ENCODE measurements around the gene MEIS2.

The MEIS2 gene

GRCh38 chr15:37100109-37100965 lies at the start of gene MEIS2:
TSS of gene MEIS2 (minus strand) at chr15:37100549. CDS start at chr15:37099466, 1,083 bp downstream.
- Histone ChIP-seq H3K9me3 (ENCODE audit: low read length) (no peaks in the 10 kb centered on the region), H3K4me2 (ENCODE audit: low read length) (peak within 1 kb of the TSS; percentile 82), H3K9me2 (ENCODE audit: low read depth, low read length) (no peaks in the 10 kb centered on the region), H2AFZ (ENCODE audit: low read length) (no peak within 1 kb of the TSS), H3K27me3 (ENCODE audit: insufficient read depth, low read length) (no peaks in the 10 kb centered on the region), H3K79me2 (ENCODE audit: insufficient read depth, low read length) (peaks cover 29% of the 10 kb centered on the region), H3K9ac (ENCODE audit: low read length) (peak within 1 kb of the TSS; percentile 88), H3K4me1 (ENCODE audit: insufficient read depth, low read length, severe bottlenecking) (peaks cover 35% of the 10 kb centered on the region), H3F3A (ENCODE audit: insufficient read depth, low read length) (no peaks in the 10 kb centered on the region), H3K36me3 (ENCODE audit: insufficient read depth, low read length) (peaks cover 26% of the 10 kb centered on the region), H3K4me3 (ENCODE audit: low read depth, low read length, poor library complexity, severe bottlenecking) (peak within 1 kb of the TSS; percentile 74), H3K27ac (ENCODE audit: low read depth, low read length, poor library complexity, severe bottlenecking) (peak within 1 kb of the TSS; percentile 86), H4K20me1 (ENCODE audit: insufficient read depth, low read length) (no peaks in the 10 kb centered on the region)
- TF ChIP-seq CTCF (IDR thresholded peaks at IDR 0.05; ENCODE audit: low read length): no peak
- no peak for TF ChIP-seq EZH2 (IDR thresholded peaks at IDR 0.05; ENCODE audit: borderline replicate concordance, low read length)

GRCh38 chr15:37149146-37149545 lies 48.8 kb upstream of the MEIS2 start:
- H3K27me3 ChIP-seq (ENCODE audit: insufficient read depth, low read length): no peaks in the 10 kb centered on the region
- no peak overlapping the region for H3K4me2 ChIP-seq (ENCODE audit: low read length)
- no peak overlapping the region for H3K9ac ChIP-seq (ENCODE audit: low read length)
- no peaks in the 10 kb centered on the region for H3K79me2 ChIP-seq (ENCODE audit: insufficient read depth, low read length)
- H2AFZ ChIP-seq (ENCODE audit: low read length): no peak overlapping the region
- no peaks in the 10 kb centered on the region for H3K9me2 ChIP-seq (ENCODE audit: low read depth, low read length)
- H3K4me1 ChIP-seq (ENCODE audit: insufficient read depth, low read length, severe bottlenecking): no peaks in the 10 kb centered on the region
- TF ChIP-seq CTCF (IDR thresholded peaks at IDR 0.05; ENCODE audit: low read length) (no peak), EZH2 (IDR thresholded peaks at IDR 0.05; ENCODE audit: borderline replicate concordance, low read length) (no peak)
- no peaks in the 10 kb centered on the region for H3F3A ChIP-seq (ENCODE audit: insufficient read depth, low read length)
- H3K9me3 ChIP-seq (ENCODE audit: low read length): no peaks in the 10 kb centered on the region
- no peak overlapping the region for H3K27ac ChIP-seq (ENCODE audit: low read depth, low read length, poor library complexity, severe bottlenecking)
- no peak overlapping the region for H3K4me3 ChIP-seq (ENCODE audit: low read depth, low read length, poor library complexity, severe bottlenecking)
- no peaks in the 10 kb centered on the region for H4K20me1 ChIP-seq (ENCODE audit: insufficient read depth, low read length)
- no peaks in the 10 kb centered on the region for H3K36me3 ChIP-seq (ENCODE audit: insufficient read depth, low read length)

- Histone ChIP-seq H4K20me1 (ENCODE audit: insufficient read depth, low read length) (no peaks in the 10 kb centered on the region), H3K9me2 (ENCODE audit: low read depth, low read length) (no peaks in the 10 kb centered on the region), H3K27me3 (ENCODE audit: insufficient read depth, low read length) (no peaks in the 10 kb centered on the region), H3F3A (ENCODE audit: insufficient read depth, low read length) (no peaks in the 10 kb centered on the region), H3K4me3 (ENCODE audit: low read depth, low read length, poor library complexity, severe bottlenecking) (no peak overlapping the region), H2AFZ (ENCODE audit: low read length) (no peak overlapping the region), H3K4me2 (ENCODE audit: low read length) (no peak overlapping the region), H3K9me3 (ENCODE audit: low read length) (no peaks in the 10 kb centered on the region), H3K27ac (ENCODE audit: low read depth, low read length, poor library complexity, severe bottlenecking) (no peak overlapping the region), H3K4me1 (ENCODE audit: insufficient read depth, low read length, severe bottlenecking) (no peaks in the 10 kb centered on the region), H3K9ac (ENCODE audit: low read length) (no peak overlapping the region), H3K79me2 (ENCODE audit: insufficient read depth, low read length) (no peaks in the 10 kb centered on the region), H3K36me3 (ENCODE audit: insufficient read depth, low read length) (no peaks in the 10 kb centered on the region)
- no peak for TF ChIP-seq EZH2 (IDR thresholded peaks at IDR 0.05; ENCODE audit: borderline replicate concordance, low read length)
- TF ChIP-seq CTCF (IDR thresholded peaks at IDR 0.05; ENCODE audit: low read length): no peak
Observed at GRCh38 chr15:37148714-37149113, 48.4 kb upstream of the MEIS2 start.

Data from OCI-LY1 (cell line).